Measurements from ENCODE around the gene NEK6.

GRCh38 chr9:124326378-124326777 is 68.6 kb downstream of the NEK6 start:
- TF ChIP-seq, protein P1, sequence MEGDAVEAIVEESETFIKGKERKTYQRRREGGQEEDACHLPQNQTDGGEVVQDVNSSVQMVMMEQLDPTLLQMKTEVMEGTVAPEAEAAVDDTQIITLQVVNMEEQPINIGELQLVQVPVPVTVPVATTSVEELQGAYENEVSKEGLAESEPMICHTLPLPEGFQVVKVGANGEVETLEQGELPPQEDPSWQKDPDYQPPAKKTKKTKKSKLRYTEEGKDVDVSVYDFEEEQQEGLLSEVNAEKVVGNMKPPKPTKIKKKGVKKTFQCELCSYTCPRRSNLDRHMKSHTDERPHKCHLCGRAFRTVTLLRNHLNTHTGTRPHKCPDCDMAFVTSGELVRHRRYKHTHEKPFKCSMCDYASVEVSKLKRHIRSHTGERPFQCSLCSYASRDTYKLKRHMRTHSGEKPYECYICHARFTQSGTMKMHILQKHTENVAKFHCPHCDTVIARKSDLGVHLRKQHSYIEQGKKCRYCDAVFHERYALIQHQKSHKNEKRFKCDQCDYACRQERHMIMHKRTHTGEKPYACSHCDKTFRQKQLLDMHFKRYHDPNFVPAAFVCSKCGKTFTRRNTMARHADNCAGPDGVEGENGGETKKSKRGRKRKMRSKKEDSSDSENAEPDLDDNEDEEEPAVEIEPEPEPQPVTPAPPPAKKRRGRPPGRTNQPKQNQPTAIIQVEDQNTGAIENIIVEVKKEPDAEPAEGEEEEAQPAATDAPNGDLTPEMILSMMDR (IDR thresholded peaks at IDR 0.05; ENCODE audit: low read depth, low read length) = no peak
- no peak for TF ChIP-seq EZH2phosphoT487 (IDR thresholded peaks at IDR 0.05; ENCODE audit: low read depth)
